NCI-H187 (cell line): ENCODE measurements around the gene CLDN3.
"Not testable (repeated sequence)": the region's sequence is repeated elsewhere in the genome, so short reads cannot be mapped to it uniquely, and the experiment has no call there.

Source experiments
- DNase-seq, 2 experiments: peaks; one replicate each; lab custom pipeline; 2025; lab: John Stamatoyannopoulos, UW

Gene CLDN3

GRCh38 chr7:73736885-73737284, 33.2 kb downstream of the CLDN3 start:
- no peak for DNase-seq

- DNase-seq = no peak
Measured at GRCh38 chr7:73735528-73735905, 34.6 kb downstream of the CLDN3 start.

GRCh38 chr7:73734619-73735527, 35.2 kb downstream of the CLDN3 start:
- DNase-seq = peak; percentile 93 to 94

- DNase-seq = no peak
Measured at GRCh38 chr7:73732397-73732796, 37.7 kb downstream of the CLDN3 start.

- DNase-seq = no peak
Measured at GRCh38 chr7:73730485-73730884, 39.6 kb downstream of the CLDN3 start.

GRCh38 chr7:73728551-73728950, 41.5 kb downstream of the CLDN3 start:
- no peak for DNase-seq

- no peak for DNase-seq
Measured at GRCh38 chr7:73727952-73728351, 42.1 kb downstream of the CLDN3 start.

GRCh38 chr7:73726083-73726466, 44.0 kb downstream of the CLDN3 start:
- DNase-seq = no peak

GRCh38 chr7:73723813-73724212, 46.3 kb downstream of the CLDN3 start:
- DNase-seq = no peak

- no peak for DNase-seq
Measured at GRCh38 chr7:73722785-73723184, 47.3 kb downstream of the CLDN3 start.

GRCh38 chr7:73722182-73722581, 47.9 kb downstream of the CLDN3 start:
- DNase-seq = not testable (repeated sequence)

GRCh38 chr7:73721377-73721817, 48.7 kb downstream of the CLDN3 start:
- no peak for DNase-seq

- not testable (repeated sequence) for DNase-seq
Measured at GRCh38 chr7:73720443-73720842, 49.6 kb downstream of the CLDN3 start.

GRCh38 chr7:73719806-73720169, 50.3 kb downstream of the CLDN3 start:
- DNase-seq = no peak
